OCI-LY7 (cell line): ENCODE results near the gene MACROH2A2. TPM values are rescaled to one million over a fixed set of nuclear protein-coding genes. Genes with fewer than 3 reads are reported as not detected.

ENCODE experiments used
- Bru-seq: library from RNA; stranded (reverse); fragments of 400-500 nt; gene quantifications from one replicate; lab custom pipeline; 2021; lab: Mats Ljungman, UMichigan
- BruChase-seq, 2 experiments: library from RNA; stranded (reverse); fragments of 400-500 nt; gene quantifications; one replicate each; lab custom pipeline; 2021; lab: Mats Ljungman, UMichigan
- BruUV-seq: library from RNA; stranded (reverse); fragments of 400-500 nt; replicated peaks from 2 replicates; lab custom pipeline; 2021; lab: Mats Ljungman, UMichigan
- CTCF ChIA-PET: fragments of 300-600 bp; sonication (Branson Sonifier 250); formaldehyde crosslinking; loops from one replicate; lab custom pipeline; 2022; ENCODE audit warnings: antibody characterized with exemption; ENCODE audit not compliant: unreplicated experiment; lab: Charles Lee
- POLR2A ChIA-PET: fragments of 300-600 bp; sonication (Branson Sonifier 250); formaldehyde crosslinking; loops from one replicate; lab custom pipeline; 2022; ENCODE audit warnings: antibody characterized with exemption; lab: Charles Lee
- DNase-seq: peaks from one replicate; pipeline ENCODE4 v3.0.0-alpha.2; 2015; ENCODE audit warnings: low spot score
- H2AFZ ChIP-seq: fragments of 200-600 bp; sonication (generic), shearing (Covaris generic); 2 replicates; pipeline ENCODE4 v1.6.1; 2014; ENCODE audit warnings: mild to moderate bottlenecking, antibody characterized with exemption, low read length, moderate library complexity
- H3K27ac ChIP-seq: fragments of 200-600 bp; sonication (generic); 2 replicates; pipeline ENCODE4 v1.5.1; 2014; ENCODE audit warnings: mixed run types, low read depth, mild to moderate bottlenecking, moderate library complexity, low read length, inconsistent platforms; ENCODE audit not compliant: poor library complexity, severe bottlenecking
- H3K36me3 ChIP-seq: fragments of 200-600 bp; sonication (generic); 2 replicates; pipeline ENCODE4 v1.6.1; 2014; ENCODE audit warnings: mild to moderate bottlenecking, antibody characterized with exemption, low read length, moderate library complexity, mixed read lengths; ENCODE audit not compliant: insufficient read depth
- H3K4me1 ChIP-seq: fragments of 200-600 bp; sonication (generic); 2 replicates; pipeline ENCODE4 v1.5.1; 2014; ENCODE audit warnings: mild to moderate bottlenecking, low read length; ENCODE audit not compliant: insufficient read depth, poor library complexity, severe bottlenecking
- H3K4me2 ChIP-seq: fragments of 200-600 bp; sonication (generic); 2 replicates; pipeline ENCODE4 v1.6.1; 2014; ENCODE audit warnings: mild to moderate bottlenecking, low read length
- H3K4me3 ChIP-seq: fragments of 200-600 bp; sonication (generic); 2 replicates; pipeline ENCODE4 v1.5.1; 2014; ENCODE audit warnings: mild to moderate bottlenecking, low read depth, low read length; ENCODE audit not compliant: poor library complexity, severe bottlenecking
- H3K79me2 ChIP-seq: fragments of 200-600 bp; sonication (generic); 2 replicates; pipeline ENCODE4 v1.6.1; 2016; ENCODE audit warnings: low read depth, mild to moderate bottlenecking, low read length, moderate library complexity, mixed read lengths; ENCODE audit not compliant: insufficient read depth
- H3K9me2 ChIP-seq: fragments of 200-600 bp; sonication (generic); 2 replicates; pipeline ENCODE4 v1.6.1; 2016; ENCODE audit warnings: mild to moderate bottlenecking, low read length, mixed read lengths; ENCODE audit not compliant: insufficient read depth
- H3K9me3 ChIP-seq: fragments of 200-600 bp; sonication (generic); 2 replicates; pipeline ENCODE4 v1.6.1; 2014; ENCODE audit warnings: mild to moderate bottlenecking, mixed run types, low read length, mixed read lengths
- H4K20me1 ChIP-seq: fragments of 200-600 bp; sonication (generic); 2 replicates; pipeline ENCODE4 v1.6.1; 2014; ENCODE audit warnings: mild to moderate bottlenecking, antibody characterized with exemption, low read length, moderate library complexity, mixed read lengths; ENCODE audit not compliant: insufficient read depth
- EZH2phosphoT487 ChIP-seq: fragments of 200-600 bp; sonication (generic); IDR thresholded peaks from 2 replicates; pipeline ENCODE4 v1.6.1; 2018; ENCODE audit warnings: low read depth, borderline replicate concordance, mild to moderate bottlenecking, mixed run types, antibody characterized with exemption, low read length, moderate library complexity, mixed read lengths
- intact Hi-C: fragments of 100-400 bp; cut with micrococcal nuclease; formaldehyde crosslinking; loops from one replicate; pipeline ENCODE4 v1.10.0; 2022; ENCODE audit not compliant: unreplicated experiment
- long read RNA-seq: library from polyadenylated mRNA; stranded (forward); transcript quantifications from one replicate; pipeline ENCODE4 v2.0.0, GENCODE V29; 2022
- total RNA-seq, 2 experiments: library from RNA; depleted of rRNA in 1 of 2; stranded (reverse); fragments of >200 nt in 1 of 2; shearing (Covaris generic) in 1 of 2; gene quantifications; 2 replicates each; pipeline ENCODE4 v1.2.3, GENCODE V29; 2014 to 2022
- TF ChIP-seq, protein P1 (sequence below): fragments of 200-600 bp; sonication (generic); conservative IDR thresholded peaks from 2 replicates; pipeline ENCODE4 v1.5.1; 2014; ENCODE audit warnings: mild to moderate bottlenecking, antibody characterized with exemption, low read length, moderate library complexity, mixed read lengths

The MACROH2A2 gene
- total RNA-seq (2014; rRNA removed; shearing (Covaris generic)) (not detected in 2 replicates), total RNA-seq (2022) (not detected in 2 replicates), Bru-seq, nascent RNA (percentile 5 among the genes with signal in this experiment), BruChase-seq, experiment 1, labeled RNA remaining after a 6-hour chase (percentile 6 among the genes with signal in this experiment), BruChase-seq, experiment 2, labeled RNA remaining after a 2-hour chase (percentile 7 among the genes with signal in this experiment)
- long read RNA-seq = 0 reads

DNA sequence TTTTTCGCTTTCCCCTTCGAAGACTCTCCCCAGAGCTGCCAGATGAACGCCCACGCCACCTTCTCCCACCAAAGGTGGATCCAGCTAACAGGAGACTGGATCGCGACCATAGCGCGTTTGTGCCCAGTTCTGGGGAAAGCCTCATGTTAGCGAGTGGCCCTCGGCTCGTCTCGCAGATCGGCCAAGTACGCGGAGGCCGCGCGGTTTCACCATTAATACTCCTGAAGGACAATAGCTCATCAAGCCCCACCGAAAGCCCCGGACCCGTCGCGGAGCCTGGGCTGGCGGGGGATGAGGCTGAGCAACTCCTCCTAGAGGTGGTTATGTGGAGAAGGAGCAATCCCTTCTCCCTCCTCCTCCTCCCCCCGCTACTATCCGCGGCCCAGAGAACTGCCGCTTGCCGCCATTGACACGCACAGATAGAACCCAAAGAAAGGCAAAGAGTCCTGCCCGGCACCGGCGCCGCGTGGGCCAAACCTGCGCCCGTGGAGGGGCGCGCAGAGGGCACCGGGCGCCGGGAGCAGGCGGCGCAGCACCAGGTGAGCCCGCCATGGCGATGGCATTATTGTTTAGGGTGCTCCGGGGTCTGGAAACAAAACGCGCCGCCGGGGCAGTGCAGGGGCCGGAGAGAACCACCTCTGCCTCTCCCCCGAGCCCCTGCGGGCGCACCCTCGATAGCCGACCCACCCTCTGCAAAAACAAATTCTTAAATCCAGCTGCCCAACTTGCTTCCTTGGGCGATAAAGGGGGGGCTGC is at the start of gene MACROH2A2:
Gene MACROH2A2 (plus strand): TSS at position 385 of the 756 bp plus-strand sequence. CDS start 22,813 bp downstream, outside the sequence.
- Histone ChIP-seq H3K4me2 (no peak within 1 kb of the TSS), H3K36me3 (no peaks in the 10 kb centered on the region), H3K27ac (no peak within 1 kb of the TSS), H3K9me2 (no peaks in the 10 kb centered on the region), H3K4me3 (no peak within 1 kb of the TSS), H3K4me1 (no peaks in the 10 kb centered on the region), H3K9me3 (no peaks in the 10 kb centered on the region), H3K79me2 (no peaks in the 10 kb centered on the region), H4K20me1 (no peaks in the 10 kb centered on the region), H2AFZ (no peak within 1 kb of the TSS)
- ChIA-PET POLR2A (no interaction called here), CTCF (no interaction called here)
- BruUV-seq = no TSS peak
- intact Hi-C loops = no loop called here
- DNase-seq = no peak
- TF ChIP-seq, protein P1, sequence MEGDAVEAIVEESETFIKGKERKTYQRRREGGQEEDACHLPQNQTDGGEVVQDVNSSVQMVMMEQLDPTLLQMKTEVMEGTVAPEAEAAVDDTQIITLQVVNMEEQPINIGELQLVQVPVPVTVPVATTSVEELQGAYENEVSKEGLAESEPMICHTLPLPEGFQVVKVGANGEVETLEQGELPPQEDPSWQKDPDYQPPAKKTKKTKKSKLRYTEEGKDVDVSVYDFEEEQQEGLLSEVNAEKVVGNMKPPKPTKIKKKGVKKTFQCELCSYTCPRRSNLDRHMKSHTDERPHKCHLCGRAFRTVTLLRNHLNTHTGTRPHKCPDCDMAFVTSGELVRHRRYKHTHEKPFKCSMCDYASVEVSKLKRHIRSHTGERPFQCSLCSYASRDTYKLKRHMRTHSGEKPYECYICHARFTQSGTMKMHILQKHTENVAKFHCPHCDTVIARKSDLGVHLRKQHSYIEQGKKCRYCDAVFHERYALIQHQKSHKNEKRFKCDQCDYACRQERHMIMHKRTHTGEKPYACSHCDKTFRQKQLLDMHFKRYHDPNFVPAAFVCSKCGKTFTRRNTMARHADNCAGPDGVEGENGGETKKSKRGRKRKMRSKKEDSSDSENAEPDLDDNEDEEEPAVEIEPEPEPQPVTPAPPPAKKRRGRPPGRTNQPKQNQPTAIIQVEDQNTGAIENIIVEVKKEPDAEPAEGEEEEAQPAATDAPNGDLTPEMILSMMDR = no peak
- TF ChIP-seq EZH2phosphoT487 = no peak

DNA sequence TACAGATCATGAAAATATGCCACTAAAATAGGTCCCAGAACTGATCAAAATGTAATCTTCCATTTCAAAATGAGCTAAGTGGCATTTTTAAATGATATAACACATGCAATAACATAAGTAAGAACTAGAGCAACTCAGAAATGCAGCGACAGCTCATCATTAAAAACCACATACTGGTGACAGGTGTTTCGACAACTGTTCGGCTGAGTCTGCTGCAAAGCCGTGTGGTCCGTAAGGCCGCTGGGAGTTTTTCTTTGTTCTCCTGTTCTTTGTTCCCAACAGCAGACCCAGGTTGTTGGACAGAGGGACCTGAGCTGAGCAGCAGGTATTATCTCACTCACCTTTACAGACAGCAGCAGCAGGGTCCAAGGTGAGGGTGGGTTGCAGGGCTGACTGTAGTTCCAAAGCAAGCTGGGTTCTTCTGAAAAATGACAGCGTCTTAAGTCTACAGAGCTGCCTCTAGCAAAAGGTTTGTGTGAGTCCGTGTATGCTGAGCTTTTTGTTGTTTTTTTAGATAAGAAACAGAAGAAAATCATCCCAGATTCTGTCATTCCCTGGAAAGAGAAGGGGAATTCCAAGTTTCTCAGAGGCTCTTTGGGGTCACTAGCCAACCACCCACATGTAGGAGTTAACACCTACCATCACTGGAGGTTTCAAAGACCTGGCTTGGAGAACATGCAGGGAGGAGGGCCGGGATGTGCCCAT is 45.4 kb upstream of the MACROH2A2 start:
- no peak for DNase-seq
- no peak for TF ChIP-seq EZH2phosphoT487
- TF ChIP-seq, protein P1 = no peak
- Histone ChIP-seq H3K36me3 (no peaks in the 10 kb centered on the region), H3K4me2 (no peak overlapping the region), H3K4me1 (no peaks in the 10 kb centered on the region), H2AFZ (no peak overlapping the region), H3K9me2 (no peaks in the 10 kb centered on the region), H3K9me3 (no peaks in the 10 kb centered on the region), H3K27ac (no peak overlapping the region), H3K79me2 (no peaks in the 10 kb centered on the region), H3K4me3 (no peak overlapping the region), H4K20me1 (no peaks in the 10 kb centered on the region)
- BruUV-seq = no TSS peak
- ChIA-PET POLR2A (interaction anchor here (0.7 kb wide), 1 partner anchor 88 kb away, joined by 3 read pairs; no protein-coding TSS in a partner anchor), CTCF (no interaction called here)
- intact Hi-C loops = no loop called here
